NCI-H1436 treated with DMSO at 0.1 percent for 48 hours (cell line): Measurements from ENCODE around the gene HDAC8.
"Not testable (repeated sequence)": the region's sequence is repeated elsewhere in the genome, so short reads cannot be mapped to it uniquely, and the experiment has no call there.

Experiments
- DNase-seq: peaks from one replicate; lab custom pipeline; 2025; lab: John Stamatoyannopoulos, UW

Gene HDAC8

GRCh38 chrX:72572248-72573157, at the start of gene HDAC8:
Gene HDAC8 (minus strand): TSS chrX:72572843. CDS start chrX:72572761, 82 bp downstream.
- DNase-seq, result peak; percentile 49

- no peak for DNase-seq
These were observed 49.2 kb upstream of the HDAC8 start for GRCh38 chrX:72621625-72622485.

DNA sequence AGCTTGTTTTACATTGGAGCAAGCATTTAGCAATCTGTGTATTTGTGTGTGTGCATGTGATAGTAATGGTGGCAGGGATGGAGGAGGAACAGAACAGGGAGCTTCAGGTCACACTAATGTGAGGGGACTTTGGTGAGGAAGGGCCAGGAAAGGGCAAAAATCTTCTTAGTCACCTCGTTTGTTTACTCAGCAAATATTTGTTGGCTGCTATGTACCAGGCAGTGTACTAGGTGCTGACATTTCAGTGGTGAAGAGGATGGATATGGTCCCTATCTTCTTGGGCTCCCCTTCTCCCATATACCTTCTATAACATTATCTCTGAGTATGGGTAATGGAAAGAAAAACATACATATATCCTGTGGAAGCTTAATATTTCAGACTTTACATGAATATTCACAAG, 48.5 kb upstream of the HDAC8 start:
- no peak for DNase-seq

DNA sequence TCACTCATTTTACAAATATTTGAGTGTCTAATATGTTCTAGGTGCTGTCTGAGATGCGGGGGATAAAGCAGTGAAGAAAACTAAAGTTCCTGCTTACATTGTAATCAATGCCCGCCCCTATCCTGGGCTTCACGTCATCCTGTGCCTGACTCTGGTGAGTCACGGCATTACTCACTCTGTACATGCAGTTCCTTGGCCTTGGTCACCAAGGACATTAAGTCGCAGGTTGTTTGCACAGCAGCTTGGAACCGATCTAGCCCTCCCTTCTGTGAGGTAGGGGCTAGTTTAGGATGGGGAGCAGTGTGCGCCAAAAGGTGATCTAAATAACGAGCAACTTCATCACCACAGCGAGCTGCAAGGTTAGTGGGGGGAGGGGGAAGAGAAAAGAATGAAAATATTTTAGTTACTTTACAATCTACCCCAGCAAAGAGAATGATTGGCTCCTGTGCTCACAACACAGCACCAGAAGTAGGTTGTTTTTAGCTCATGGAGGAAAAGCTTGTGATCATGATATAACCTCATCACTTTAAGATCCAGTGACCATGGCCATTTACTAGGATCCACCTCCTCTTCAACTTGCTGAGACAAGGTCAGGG, 48.0 kb upstream of the HDAC8 start:
- no peak for DNase-seq

DNA sequence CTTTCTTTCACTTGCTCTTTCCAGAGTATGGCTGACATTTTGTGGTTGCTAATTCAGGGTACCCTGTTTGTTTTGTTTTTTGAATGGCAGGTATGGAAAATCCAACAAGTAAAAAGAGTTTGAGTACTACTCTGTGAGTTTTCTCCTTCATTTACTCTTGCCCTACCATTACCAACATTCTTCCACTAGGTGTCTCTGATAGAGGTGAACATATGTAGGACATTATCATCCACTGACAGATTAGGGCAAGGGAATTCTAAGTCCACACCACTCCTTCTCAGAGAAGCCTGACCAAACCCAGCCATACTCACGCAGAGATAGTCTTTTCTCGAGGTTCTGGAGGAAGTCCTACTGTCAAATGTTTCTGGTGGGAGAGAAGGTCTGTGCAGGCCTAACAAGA, 36.7 kb upstream of the HDAC8 start:
- no peak for DNase-seq

GRCh38 chrX:72604705-72605104, 32.1 kb upstream of the HDAC8 start:
- DNase-seq, result no peak

- DNase-seq, result no peak
These were observed 31.5 kb upstream of the HDAC8 start for GRCh38 chrX:72604112-72604511.

DNA sequence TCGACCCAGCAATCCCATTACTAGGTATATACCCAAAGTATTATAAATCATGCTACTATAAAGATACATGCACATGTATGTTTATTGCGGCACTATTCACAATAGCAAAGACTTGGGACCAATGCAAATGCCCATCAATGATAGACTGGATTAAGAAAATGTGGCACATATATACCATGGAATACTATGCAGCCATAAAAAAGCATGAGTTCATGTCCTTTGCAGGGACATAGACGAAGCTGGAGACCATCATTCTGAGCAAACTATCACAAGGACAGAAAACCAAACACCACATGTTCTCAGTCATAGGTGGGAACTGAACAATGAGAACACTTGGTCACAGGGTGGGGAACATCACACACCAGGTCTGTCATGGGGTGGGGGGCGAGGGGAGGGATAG, 18.4 kb upstream of the HDAC8 start:
- DNase-seq, result not testable (repeated sequence)

DNA sequence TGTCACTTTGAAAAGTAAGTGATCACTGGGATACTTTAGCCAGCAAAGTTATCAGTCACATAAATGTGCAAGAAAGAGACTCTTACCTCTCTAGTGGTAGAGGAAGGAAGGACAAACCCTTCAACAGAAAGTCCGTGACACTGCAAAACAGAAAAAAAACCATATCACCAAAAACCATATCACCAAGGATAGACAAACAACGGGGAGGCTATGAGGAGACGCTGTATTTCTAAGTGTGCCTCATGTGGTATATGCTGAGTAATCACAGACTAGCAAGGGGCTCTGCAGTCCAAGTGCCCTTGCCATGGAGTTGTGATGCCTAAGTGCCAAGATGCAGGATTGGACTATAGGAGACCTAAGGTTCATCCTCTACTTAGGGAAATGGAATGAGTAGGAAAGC, 11.5 kb upstream of the HDAC8 start:
- no peak for DNase-seq

GRCh38 chrX:72576141-72576894, 3.7 kb upstream of the HDAC8 start:
- no peak for DNase-seq

DNA sequence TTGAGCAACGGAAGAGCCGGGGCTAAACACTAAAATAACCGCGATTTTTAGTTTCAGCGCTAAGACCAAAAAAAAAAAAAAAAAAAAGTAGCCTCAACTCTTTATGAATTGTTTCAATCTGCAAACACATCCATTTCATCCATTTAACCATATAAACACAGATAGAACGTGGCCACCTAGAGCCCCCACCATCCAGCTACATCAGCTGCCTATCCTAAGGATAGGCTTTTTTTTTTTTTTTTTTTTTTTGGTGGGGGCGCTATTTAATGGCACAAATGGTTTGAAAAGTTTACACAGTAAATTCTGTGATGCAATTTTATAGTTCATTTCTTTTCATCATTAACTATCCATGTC, 492 bp upstream of the HDAC8 start:
- DNase-seq, result no peak

- DNase-seq, result no peak
These were observed 2.9 kb downstream of the HDAC8 start for GRCh38 chrX:72569786-72570185.

- DNase-seq, result no peak
These were observed 4.1 kb downstream of the HDAC8 start for GRCh38 chrX:72568406-72569092.

DNA sequence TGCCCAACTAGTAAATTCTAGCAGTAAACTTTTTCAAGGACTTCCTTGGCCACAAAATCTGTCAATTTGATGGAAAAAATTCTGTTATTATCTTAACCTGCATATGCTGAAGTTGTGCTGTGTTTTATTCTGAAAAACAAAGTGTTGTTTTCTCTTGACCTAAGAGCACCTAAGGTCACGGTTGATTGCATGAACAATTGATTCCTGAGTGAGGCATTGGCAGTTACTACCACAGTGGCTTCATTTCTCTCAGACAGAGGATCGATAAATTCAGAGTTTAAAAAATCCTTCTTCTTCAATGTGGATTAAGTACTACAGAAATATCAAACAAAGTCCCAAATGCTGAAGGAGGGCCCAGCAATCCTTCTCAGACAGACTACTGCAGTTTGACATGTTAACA, 6.2 kb downstream of the HDAC8 start:
- no peak for DNase-seq

GRCh38 chrX:72559655-72560054, 13.0 kb downstream of the HDAC8 start:
- DNase-seq, result not testable (repeated sequence)

GRCh38 chrX:72554448-72555140, 18.0 kb downstream of the HDAC8 start:
- peak; percentile 86 for DNase-seq

DNA sequence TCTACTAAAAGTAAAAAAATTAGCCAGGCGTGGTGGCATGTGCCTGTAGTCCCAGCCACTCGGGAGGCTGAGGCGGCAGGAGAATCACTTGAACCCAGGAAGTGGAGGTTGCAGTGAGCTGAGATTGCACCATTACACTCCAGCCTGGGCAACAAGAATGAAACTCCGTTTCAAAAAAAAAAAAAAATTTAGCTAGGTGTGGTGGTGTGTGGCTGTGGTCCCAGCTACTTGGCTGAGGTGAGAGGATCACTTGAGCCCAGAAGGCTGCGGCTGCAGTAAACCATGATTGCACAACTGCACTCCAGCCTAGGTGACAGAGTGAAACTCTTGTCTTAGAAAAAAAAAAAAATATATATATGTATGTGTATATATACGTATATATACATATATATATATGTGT, 20.2 kb downstream of the HDAC8 start:
- not testable (repeated sequence) for DNase-seq

- no peak for DNase-seq
These were observed 26.7 kb downstream of the HDAC8 start for GRCh38 chrX:72545990-72546389.

DNA sequence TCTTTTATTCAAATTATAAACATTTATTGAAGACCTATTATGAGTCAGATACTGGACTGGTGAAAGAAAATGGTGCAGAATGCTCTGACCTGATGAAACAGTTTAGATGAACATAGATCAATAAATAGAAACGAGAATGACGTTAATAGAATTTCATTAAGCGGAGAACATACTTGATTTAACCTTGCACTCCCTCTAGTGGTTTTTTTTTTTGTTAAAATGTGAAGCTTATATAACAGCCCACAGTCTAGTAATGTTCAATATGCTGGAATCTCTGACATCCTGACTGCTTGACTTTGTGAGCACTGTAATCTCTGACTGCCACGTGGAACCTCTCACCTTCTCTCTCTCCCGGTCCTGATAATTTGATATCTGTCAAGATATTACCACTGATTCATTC, 32.3 kb downstream of the HDAC8 start:
- peak; percentile 20 for DNase-seq

DNA sequence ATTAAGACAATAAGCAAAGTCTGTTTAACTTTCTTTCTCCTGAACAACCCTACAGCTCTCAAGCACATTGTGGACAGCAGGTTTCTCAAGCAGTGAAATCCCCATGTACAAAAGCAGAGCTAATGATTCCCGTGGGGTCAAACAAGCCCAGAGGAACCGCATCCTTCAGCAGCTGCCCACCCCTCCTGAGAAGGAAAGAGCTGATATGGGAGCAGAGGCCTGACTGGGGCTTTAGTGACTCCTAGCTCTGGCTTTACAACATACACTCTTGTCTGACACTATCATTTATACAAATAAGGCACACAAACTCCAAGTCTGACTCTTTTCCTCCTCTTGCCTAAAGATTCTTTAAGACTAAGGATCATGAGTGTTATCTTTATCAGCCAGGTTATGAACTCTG, 32.8 kb downstream of the HDAC8 start:
- DNase-seq, result no peak

DNA sequence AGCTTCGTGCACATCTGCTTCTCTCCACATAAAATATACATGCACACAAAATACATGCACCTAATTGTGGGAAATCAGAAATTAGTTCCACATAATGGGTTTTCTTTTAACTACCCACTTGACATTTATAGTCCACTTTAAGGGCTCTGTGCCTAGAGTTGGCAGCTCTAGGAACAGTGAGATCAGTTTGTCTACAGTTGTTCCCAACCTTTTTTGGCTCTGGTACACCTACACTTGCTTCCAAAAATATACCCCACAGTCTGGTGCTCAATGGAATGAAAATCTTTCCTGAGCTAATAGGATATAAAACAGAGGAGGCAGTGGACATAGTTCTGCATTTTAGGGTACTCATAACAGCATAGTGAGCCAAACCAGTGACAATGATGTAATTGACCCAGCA, 36.1 kb downstream of the HDAC8 start:
- DNase-seq, result no peak
